Stimulated activated CD8-positive, alpha-beta memory T cell treated with anti-CD3 and anti-CD28 coated beads, Interleukin-7, amount 100 ng/mL, for 24 hours (primary cell): ENCODE results near the gene MAMDC4.

ENCODE experiments used
- DNase-seq: peaks from one replicate; pipeline ENCODE4 v3.0.0-alpha.2; 2020; ENCODE audit warnings: low read depth

The MAMDC4 gene

GRCh38 chr9:136890661-136891060 lies 38.5 kb downstream of the MAMDC4 start:
- no peak for DNase-seq

GRCh38 chr9:136896027-136896426 lies 43.9 kb downstream of the MAMDC4 start:
- DNase-seq: no peak

- DNase-seq: no peak
These were observed 46.4 kb downstream of the MAMDC4 start for GRCh38 chr9:136898483-136899100.

DNA sequence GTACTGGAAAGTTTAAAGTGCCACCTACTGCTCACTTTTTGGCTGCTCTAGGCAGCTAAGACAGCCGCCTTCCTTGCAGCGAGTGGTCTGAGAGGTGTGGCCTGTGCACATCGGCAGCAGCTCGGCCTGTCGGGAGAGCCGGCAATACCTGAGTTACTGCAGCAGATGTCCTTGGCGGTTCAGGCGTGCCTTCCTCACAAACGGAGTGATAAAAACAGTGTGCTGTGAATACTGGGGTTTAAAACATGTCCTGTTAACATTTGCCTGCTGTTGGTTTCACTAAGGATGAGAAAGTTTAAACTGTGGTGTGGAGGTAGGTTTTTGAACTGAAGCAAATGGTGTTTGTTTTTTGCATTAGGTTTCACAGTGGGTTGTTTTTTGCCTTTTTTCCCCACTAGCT lies 47.0 kb downstream of the MAMDC4 start:
- no peak for DNase-seq

- no peak for DNase-seq
These were observed 48.4 kb downstream of the MAMDC4 start for GRCh38 chr9:136900556-136900955.

GRCh38 chr9:136900988-136901515 lies 48.9 kb downstream of the MAMDC4 start:
- no peak for DNase-seq

DNA sequence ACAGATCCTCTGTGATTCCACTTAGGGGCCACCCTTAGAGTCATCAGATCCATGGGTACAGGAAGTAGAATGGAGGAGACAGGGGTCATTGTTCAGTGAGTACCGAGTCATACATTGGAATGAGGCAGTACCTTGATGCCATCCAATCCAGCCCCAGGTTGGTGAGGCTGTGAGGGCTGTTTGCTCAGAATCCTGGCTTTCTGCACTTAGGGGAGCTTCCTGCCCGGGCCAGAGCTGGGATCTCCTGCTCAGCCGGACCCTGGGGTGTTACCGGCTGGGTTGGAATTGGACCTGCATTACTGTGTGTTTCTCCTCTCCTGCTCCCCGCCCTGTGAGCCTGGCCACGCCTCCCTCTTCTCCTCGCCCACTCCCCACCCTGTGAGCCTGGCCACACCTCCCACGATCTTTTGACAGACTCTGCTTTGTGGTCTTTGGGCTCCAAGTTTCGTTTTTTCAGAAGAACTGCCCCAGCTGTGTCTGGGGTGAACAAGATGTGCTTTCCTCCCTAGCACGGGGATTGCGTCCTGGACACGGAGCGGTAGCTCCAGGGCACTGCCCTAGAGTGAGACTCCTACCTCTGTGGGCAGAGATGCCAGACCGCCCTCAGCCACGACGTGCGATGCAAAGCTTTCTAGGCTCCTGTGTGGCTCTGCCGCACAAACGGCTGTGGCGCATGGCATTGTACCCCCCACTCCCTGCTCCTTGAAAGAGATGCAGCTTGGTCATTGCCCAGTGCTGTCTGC lies 49.5 kb downstream of the MAMDC4 start:
- peak; percentile 54 for DNase-seq

GRCh38 chr9:136902259-136902821 lies 50.2 kb downstream of the MAMDC4 start:
- peak; percentile 67 for DNase-seq

GRCh38 chr9:136903041-136903554 lies 51.0 kb downstream of the MAMDC4 start:
- no peak for DNase-seq

GRCh38 chr9:136906266-136906665 lies 54.1 kb downstream of the MAMDC4 start:
- no peak for DNase-seq

GRCh38 chr9:136907011-136907914 lies 55.1 kb downstream of the MAMDC4 start:
- no peak for DNase-seq
